ENCODE measurements around the gene PHF2.

PHF2 gene

GRCh38 chr9:93619272-93619775 lies 42.9 kb downstream of the PHF2 start:
- no peak overlapping the region for H3K4me3 ChIP-seq (ENCODE audit: low read length)
- no peak for TF ChIP-seq CTCF (conservative IDR thresholded peaks at IDR 0.05; ENCODE audit: low read length)
- no peak for DNase-seq (ENCODE audit: low read depth)

- TF ChIP-seq CTCF (conservative IDR thresholded peaks at IDR 0.05; ENCODE audit: low read length) = no peak
- H3K4me3 ChIP-seq (ENCODE audit: low read length) = no peak overlapping the region
- no peak for DNase-seq (ENCODE audit: low read depth)
Observed at GRCh38 chr9:93620041-93620506, 43.7 kb downstream of the PHF2 start.

GRCh38 chr9:93620881-93621820 lies 44.8 kb downstream of the PHF2 start:
- no peak for DNase-seq (ENCODE audit: low read depth)
- H3K4me3 ChIP-seq (ENCODE audit: low read length) = no peak overlapping the region
- no peak for TF ChIP-seq CTCF (conservative IDR thresholded peaks at IDR 0.05; ENCODE audit: low read length)

- TF ChIP-seq CTCF (conservative IDR thresholded peaks at IDR 0.05; ENCODE audit: low read length) = no peak
- H3K4me3 ChIP-seq (ENCODE audit: low read length) = no peak overlapping the region
Observed at GRCh38 chr9:93621922-93622321, 45.5 kb downstream of the PHF2 start.

GRCh38 chr9:93622691-93623090 lies 46.3 kb downstream of the PHF2 start:
- H3K4me3 ChIP-seq (ENCODE audit: low read length) = no peak overlapping the region
- no peak for DNase-seq (ENCODE audit: low read depth)
- no peak for TF ChIP-seq CTCF (conservative IDR thresholded peaks at IDR 0.05; ENCODE audit: low read length)

More at GRCh38 chr9:93621922-93622321, 45.5 kb downstream of the PHF2 start:
- DNase-seq (ENCODE audit: low read depth) = no peak

- no peak for DNase-seq (ENCODE audit: low read depth)
- no peak overlapping the region for H3K4me3 ChIP-seq (ENCODE audit: low read length)
- TF ChIP-seq CTCF (conservative IDR thresholded peaks at IDR 0.05; ENCODE audit: low read length) = no peak
Observed at GRCh38 chr9:93623753-93624152, 47.4 kb downstream of the PHF2 start.

GRCh38 chr9:93624431-93624834 lies 48.0 kb downstream of the PHF2 start:
- no peak for TF ChIP-seq CTCF (conservative IDR thresholded peaks at IDR 0.05; ENCODE audit: low read length)
- H3K4me3 ChIP-seq (ENCODE audit: low read length) = no peak overlapping the region
- DNase-seq (ENCODE audit: low read depth) = no peak
